Measurements from ENCODE around the gene AMPD3.

GRCh38 chr11:10519630-10520029, 64.6 kb downstream of the AMPD3 start:
- TF ChIP-seq CTCF (IDR thresholded peaks at IDR 0.05) (no peak), POLR2AphosphoS5 (IDR thresholded peaks at IDR 0.05) (no peak), POLR2A (IDR thresholded peaks at IDR 0.05) (no peak), EP300 (IDR thresholded peaks at IDR 0.05) (no peak)

Measured in sigmoid colon (tissue), 4 donors.